Lower lobe of right lung (tissue), 2 donors: ENCODE measurements around the gene EPB41. TPM values are rescaled to one million over a fixed set of nuclear protein-coding genes. Genes with fewer than 3 reads are reported as not detected.
A peak's percentile ranks its signal among the peaks of the same experiment; 100 is the strongest.

Experiments used
- ATAC-seq, 2 donors: fragments of 200-7000 bp; cut with Tn5 transposase; one replicate each; pipeline ENCODE4 v1.9.1; 2020 to 2022; ENCODE audit warnings: mild to moderate bottlenecking in 2 of 2, moderate library complexity in 2 of 2
- DNase-seq: peaks from one replicate; pipeline ENCODE4 v3.0.0-alpha.2; 2020
- H3K27ac ChIP-seq: fragments of 200-600 bp; one replicate; pipeline ENCODE4 v1.8.0; 2022
- H3K27me3 ChIP-seq: fragments of 200-600 bp; one replicate; pipeline ENCODE4 v1.8.0; 2022; ENCODE audit warnings: low read depth
- H3K36me3 ChIP-seq: fragments of 200-600 bp; one replicate; pipeline ENCODE4 v1.8.0; 2022; ENCODE audit warnings: mild to moderate bottlenecking
- H3K4me1 ChIP-seq: fragments of 200-600 bp; one replicate; pipeline ENCODE4 v1.8.0; 2022
- H3K4me3 ChIP-seq: fragments of 200-600 bp; one replicate; pipeline ENCODE4 v1.8.0; 2022; ENCODE audit warnings: mild to moderate bottlenecking
- H3K9me3 ChIP-seq: fragments of 200-600 bp; one replicate; pipeline ENCODE4 v1.8.0; 2022
- CTCF ChIP-seq: fragments of 200-600 bp; IDR thresholded peaks from one replicate; pipeline ENCODE4 v1.8.0; 2022; ENCODE audit warnings: antibody characterized with exemption, mild to moderate bottlenecking
- intact Hi-C: fragments of 100-400 bp; cut with DNase I; formaldehyde crosslinking; loops from one replicate; pipeline ENCODE4 v1.11.0; 2022
- total RNA-seq: library from RNA; stranded (reverse); fragmentation: NEBNext Ultra II Directional; extraction: Animal tissue kit (Norgen Biotek cat#: 25700); gene quantifications from one replicate; pipeline ENCODE4 v1.2.1, GENCODE V29; 2021
- donor health status: DM: no; HTN: yes; CAD: no; lungs with severe emphysema.

EPB41 gene
- total RNA-seq, 1 donor from 2014 or later = 58.6 TPM

- no peak for DNase-seq
- ATAC-seq = no peak
- intact Hi-C loops = no loop called here
- no peaks in the 10 kb centered on the region for H3K27me3 ChIP-seq
- no peak for TF ChIP-seq CTCF
- H3K9me3 ChIP-seq = no peaks in the 10 kb centered on the region
- no peak overlapping the region for H3K4me3 ChIP-seq
- H3K36me3 ChIP-seq = peaks cover 71% of the 10 kb centered on the region
- H3K27ac ChIP-seq = no peak overlapping the region
- H3K4me1 ChIP-seq = no peaks in the 10 kb centered on the region
These were observed 200.3 kb downstream of the EPB41 start for GRCh38 chr1:29114654-29115053.

DNA sequence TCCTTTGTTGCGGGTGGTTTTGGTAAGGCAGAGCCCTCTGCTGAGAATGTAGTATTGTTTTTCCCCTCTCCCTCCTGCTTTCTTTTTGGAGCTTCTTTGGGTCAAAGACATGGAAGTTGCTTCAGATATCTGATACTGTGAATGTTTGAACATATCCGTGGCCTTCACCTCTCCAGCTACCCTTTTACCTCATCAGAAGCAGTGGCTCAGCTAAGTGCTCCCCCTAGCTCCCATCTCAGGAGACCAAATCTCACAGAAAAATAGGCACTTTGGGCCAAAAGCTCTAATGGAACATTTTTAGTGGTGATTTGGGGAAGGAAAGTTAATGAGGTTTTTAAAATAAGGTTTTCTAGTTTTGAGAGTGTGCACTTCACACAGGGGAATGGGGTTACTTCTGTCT is 203.0 kb downstream of the EPB41 start:
- no peak for ATAC-seq
- H3K36me3 ChIP-seq = peaks cover 55% of the 10 kb centered on the region
- intact Hi-C loops = no loop called here
- H3K9me3 ChIP-seq = no peaks in the 10 kb centered on the region
- peaks cover 18% of the 10 kb centered on the region for H3K27me3 ChIP-seq
- DNase-seq = no peak
- no peak for TF ChIP-seq CTCF
- peaks cover 7% of the 10 kb centered on the region for H3K4me1 ChIP-seq
- H3K4me3 ChIP-seq = no peak overlapping the region
- H3K27ac ChIP-seq = no peak overlapping the region

- H3K4me3 ChIP-seq = no peak overlapping the region
- no peak overlapping the region for H3K27ac ChIP-seq
- no peak for DNase-seq
- no peaks in the 10 kb centered on the region for H3K9me3 ChIP-seq
- peaks cover 39% of the 10 kb centered on the region for H3K36me3 ChIP-seq
- no peak for ATAC-seq
- peaks cover 19% of the 10 kb centered on the region for H3K4me1 ChIP-seq
- intact Hi-C loops = no loop called here
- no peak for TF ChIP-seq CTCF
- H3K27me3 ChIP-seq = peaks cover 35% of the 10 kb centered on the region
These were observed 205.0 kb downstream of the EPB41 start for GRCh38 chr1:29119121-29119929.

DNA sequence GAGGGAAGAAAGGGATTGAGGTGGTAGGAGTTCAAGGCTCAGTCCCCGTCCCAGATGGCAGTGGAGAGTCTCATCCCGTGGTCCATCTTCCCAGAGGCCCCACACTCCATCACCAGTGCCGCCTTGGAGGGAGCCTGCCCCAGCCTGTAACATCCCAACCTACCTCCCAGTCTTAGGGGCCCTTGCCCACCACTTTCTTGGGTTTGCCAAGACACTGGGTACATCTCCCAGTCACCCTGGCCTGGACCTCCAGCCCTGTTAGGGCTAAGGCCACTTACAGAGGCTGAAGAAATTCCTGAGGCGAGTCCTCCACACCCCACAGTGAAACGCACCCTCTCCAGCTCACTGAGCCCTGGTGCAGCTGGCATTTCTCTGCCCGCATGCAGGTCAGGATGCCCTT is 206.0 kb downstream of the EPB41 start:
- no peak overlapping the region for H3K4me3 ChIP-seq
- intact Hi-C loops = no loop called here
- no peaks in the 10 kb centered on the region for H3K9me3 ChIP-seq
- peaks cover 45% of the 10 kb centered on the region for H3K27me3 ChIP-seq
- TF ChIP-seq CTCF = no peak
- H3K36me3 ChIP-seq = peaks cover 32% of the 10 kb centered on the region
- DNase-seq (no peak), ATAC-seq (no peak)
- peaks cover 25% of the 10 kb centered on the region for H3K4me1 ChIP-seq
- H3K27ac ChIP-seq = no peak overlapping the region

GRCh38 chr1:29120947-29121485 is 206.6 kb downstream of the EPB41 start:
- Histone ChIP-seq H3K4me1 (peaks cover 27% of the 10 kb centered on the region), H3K36me3 (peaks cover 26% of the 10 kb centered on the region), H3K27ac (no peak overlapping the region), H3K4me3 (peak overlapping the region; percentile 70), H3K9me3 (no peaks in the 10 kb centered on the region), H3K27me3 (peaks cover 48% of the 10 kb centered on the region)
- peak; percentile 66 for TF ChIP-seq CTCF
- ATAC-seq (peak; percentile 43 to 54), DNase-seq (peak; percentile 63)
- intact Hi-C loops = no loop called here
